COR-L47 (cell line): ENCODE measurements around the gene STK38.
"Not testable (repeated sequence)": the region's sequence is repeated elsewhere in the genome, so short reads cannot be mapped to it uniquely, and the experiment has no call there.

Experiments
- DNase-seq: peaks from one replicate; lab custom pipeline; 2025; lab: John Stamatoyannopoulos, UW

The STK38 gene

DNA sequence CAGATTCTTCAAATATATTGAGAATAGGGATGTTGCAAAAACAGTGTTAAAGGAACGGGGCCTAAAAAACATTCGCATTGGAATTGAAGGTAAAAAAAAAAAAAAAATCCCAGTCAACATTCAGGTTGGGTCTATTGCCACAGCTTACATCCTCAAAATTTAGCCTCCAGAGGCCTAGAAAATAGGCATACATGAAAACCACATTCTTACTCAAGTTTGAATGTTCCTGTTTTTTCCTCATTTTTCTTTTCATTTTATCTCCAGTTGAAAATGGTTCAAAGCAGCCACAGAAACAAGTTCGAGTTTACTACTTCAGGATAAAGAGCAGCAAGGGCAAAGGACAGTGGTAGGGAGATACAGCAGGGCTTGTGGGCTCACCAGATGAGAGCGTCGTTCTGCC lies 62.5 kb downstream of the STK38 start:
- no peak for DNase-seq

- not testable (repeated sequence) for DNase-seq
Observed at GRCh38 chr6:36483326-36483725, 64.0 kb downstream of the STK38 start.

DNA sequence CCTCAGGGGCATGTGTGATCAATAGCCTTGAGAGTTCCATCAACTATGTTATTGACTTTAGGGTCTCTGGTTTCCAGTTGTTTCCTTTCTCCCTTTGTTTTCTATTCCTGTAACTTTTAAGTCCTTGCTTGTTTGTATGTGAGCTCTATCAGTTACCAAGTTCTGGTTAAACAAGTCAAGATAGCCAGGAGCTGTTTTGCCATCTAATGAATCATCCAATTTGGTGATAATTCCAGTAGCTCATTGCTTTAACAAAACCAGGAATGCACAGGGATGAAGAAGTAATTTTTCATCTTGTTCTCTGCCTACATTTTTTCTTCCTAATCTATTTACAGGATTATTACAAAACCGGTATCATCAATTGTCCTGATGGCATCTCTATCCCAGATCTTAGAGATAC lies 68.0 kb downstream of the STK38 start:
- DNase-seq, result no peak

DNA sequence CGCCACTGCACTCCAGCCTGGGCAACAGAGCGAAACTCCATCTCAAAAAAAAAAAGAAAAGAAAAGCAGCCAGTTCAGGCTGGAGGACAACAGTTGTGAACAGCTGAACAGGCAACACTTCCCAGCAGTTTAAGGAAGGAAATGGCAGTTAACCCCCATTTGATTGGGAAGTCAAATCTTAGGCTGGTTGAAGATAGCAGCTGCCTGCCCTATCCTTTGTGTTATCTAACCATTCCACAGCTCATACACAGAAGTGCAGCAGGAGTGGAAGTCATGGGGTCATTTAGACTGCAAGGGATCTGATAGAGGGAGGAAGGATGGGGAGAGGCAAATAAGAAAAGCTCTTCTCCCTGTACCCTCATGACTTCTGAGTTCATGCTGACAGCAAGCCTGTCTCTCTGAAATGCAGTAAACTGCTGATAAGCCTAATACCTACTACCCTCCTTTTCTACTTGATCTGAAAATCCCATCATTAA lies 69.2 kb downstream of the STK38 start:
- no peak for DNase-seq

GRCh38 chr6:36469946-36470345 lies 77.3 kb downstream of the STK38 start:
- no peak for DNase-seq

GRCh38 chr6:36469148-36469661 lies 78.1 kb downstream of the STK38 start:
- DNase-seq, result no peak

GRCh38 chr6:36467625-36468024 lies 79.7 kb downstream of the STK38 start:
- DNase-seq, result no peak

DNA sequence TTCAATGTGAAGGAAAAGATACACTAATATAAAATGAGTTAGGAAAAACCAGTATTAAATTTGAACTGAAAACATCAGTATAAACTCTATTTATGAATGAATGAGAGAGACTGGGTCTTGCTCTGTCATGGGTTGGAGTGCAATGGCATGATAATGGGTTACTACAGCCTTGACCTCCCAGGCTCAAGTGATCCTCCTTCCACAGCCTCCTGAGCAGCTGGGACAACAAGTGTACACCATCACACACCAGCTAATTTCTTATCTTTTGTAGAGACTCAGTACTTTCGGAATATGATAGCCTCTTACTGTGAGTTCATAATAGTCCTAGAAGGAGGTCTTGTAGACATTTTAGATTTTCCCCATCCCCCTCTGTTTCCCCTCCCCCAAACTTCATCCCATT lies 83.0 kb downstream of the STK38 start:
- DNase-seq, result no peak

DNA sequence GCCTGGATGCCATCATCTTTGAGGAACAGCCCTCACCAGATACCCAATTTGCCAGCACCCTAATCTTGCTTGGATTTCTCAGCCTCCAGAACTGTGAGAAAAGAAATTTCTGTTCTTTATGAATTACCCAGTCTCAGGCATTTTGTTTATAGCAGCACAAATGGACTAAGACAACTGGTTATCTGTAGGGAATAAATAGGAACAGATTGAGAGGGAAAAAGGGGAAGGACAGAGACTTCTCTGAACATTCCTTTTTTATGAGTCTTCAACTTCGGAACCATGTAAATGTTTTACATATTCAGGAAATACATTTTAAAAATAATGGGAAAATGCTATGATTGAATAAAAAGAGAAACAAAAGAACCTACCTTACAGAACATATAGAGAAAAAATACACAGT lies 83.6 kb downstream of the STK38 start:
- no peak for DNase-seq

- DNase-seq, result no peak
Observed at GRCh38 chr6:36461646-36462045, 85.6 kb downstream of the STK38 start.

GRCh38 chr6:36460916-36461315 lies 86.4 kb downstream of the STK38 start:
- DNase-seq, result no peak

DNA sequence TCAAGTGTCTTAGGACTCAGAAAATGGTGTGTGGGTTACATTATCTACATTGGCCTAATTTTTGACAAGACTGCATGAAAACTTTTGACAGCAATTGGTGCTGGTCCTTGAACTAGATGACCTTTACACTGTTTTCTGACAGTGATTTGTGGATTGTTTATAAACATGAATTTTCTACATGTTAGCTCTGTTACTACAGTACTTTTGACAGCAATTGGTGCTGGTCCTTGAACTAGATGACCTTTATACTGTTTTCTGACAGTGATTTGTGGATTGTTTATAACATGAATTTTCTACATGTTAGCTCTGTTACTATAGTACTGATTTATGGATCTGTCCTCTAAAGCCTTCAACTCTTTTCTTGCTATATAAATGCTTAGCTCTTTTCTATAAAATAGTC lies 87.8 kb downstream of the STK38 start:
- DNase-seq, result no peak

DNA sequence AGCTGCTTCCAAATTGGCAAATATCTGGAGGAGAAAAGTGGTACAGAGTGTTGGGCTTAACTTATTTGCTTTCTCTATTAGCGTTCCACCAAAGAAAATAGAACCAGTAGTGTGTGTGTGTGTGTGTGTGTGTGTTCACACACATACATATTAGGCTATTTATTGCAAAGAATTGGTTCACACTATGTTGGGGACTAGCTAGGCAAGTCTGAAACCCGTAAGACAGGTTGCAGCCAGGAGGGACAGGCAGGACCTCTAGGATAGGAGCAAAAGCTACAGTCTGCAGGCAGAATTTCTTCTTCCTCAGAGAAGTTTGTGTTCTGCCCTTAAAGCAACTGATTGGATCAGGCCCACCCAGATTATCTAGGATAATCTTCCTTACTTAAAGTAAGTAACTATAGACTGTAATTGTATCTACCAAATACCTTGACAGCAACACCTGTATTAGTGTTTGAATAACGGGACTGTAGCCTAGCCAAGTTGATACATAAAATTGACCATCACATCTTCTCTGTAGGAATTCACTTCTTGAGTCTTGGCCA lies 91.7 kb downstream of the STK38 start:
- DNase-seq, result no peak

DNA sequence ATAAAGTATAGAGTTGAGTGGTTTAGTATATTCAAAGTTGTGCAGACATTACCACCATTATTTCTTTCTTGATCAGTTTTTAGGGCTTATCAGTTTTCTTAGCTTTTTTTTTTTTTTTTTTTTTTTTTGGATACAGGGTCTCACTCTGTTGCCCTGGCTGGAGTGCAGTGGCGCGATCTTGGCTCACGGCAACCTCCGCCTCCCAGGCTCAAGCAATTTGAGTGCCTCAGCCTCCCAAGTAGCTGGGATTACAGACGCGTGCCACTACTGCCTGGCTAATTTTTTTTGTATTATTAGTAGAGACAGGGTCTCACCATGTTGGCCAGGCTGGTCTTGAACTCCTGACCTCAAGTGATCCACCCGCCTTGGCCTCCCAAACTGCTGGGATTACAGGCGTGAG lies 94.4 kb downstream of the STK38 start:
- not testable (repeated sequence) for DNase-seq

- not testable (repeated sequence) for DNase-seq
Observed at GRCh38 chr6:36449173-36449572, 98.1 kb downstream of the STK38 start.

DNA sequence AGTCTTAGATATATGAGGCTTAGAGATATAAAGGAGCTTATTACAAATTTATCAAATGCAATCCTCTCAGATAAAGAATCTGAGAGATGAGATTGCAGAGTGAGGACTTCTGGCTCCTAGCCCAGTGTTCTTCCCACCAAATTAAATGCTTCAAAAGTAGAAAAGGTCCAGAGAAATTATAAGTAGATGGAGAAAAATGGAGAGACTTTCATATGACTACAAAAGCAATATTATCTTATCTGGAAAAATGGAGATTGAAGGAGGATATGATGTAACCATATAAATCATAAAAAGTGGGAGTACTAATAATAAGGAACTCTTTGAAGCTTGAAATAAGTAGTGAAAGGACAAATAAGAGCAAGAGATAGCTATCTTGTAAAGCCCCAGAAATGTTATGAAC lies 101.7 kb downstream of the STK38 start:
- DNase-seq, result no peak

GRCh38 chr6:36444470-36444869 lies 102.8 kb downstream of the STK38 start:
- DNase-seq, result no peak
